Testis (tissue), 2 donors: Measurements from ENCODE around the gene SDK2.

ENCODE experiments used
- POLR2A ChIP-seq: fragments of 450-650 bp; IDR thresholded peaks from one replicate; pipeline ENCODE4 v1.6.1; 2017; ENCODE audit warnings: antibody characterized with exemption, mild to moderate bottlenecking, moderate library complexity
- TF ChIP-seq, protein P1 (sequence below), 3 experiments: fragments of 450-650 bp in 2 of 3; fragments of 200-600 bp in 1 of 3; sonication (generic) in 1 of 3; IDR thresholded peaks; one replicate each; pipeline ENCODE4 v1.5.1; 2016 to 2019; ENCODE audit warnings: antibody characterized with exemption in 3 of 3, mild to moderate bottlenecking in 2 of 3, moderate library complexity in 1 of 3

DNA sequence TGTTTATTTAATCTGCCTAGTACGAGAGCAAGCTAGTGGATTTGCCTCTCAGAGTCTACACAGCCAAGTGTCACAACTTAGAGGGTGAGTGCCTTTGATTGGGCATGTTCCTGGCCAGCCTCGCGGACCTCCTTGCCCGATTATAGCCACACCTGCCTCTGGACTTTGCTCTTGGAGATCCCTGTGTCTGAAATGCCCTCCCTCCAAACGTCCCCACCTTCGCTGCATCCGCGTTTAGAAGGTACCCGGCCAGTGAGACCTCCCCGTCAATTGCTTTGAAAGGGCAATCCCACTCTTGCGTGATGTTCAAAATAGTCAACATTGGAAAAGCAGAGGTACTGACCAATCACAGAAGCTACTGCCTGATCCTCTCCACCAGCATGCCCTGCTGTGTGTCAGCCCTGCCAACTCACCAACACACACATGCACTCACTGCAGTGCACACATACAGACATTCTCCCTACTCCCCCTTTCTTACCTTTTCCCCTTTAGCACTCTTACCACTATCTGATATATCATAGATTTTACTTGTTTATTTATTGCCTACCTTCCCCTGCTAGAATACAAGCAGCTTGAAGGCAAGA, 6.5 kb upstream of the SDK2 start:
- TF ChIP-seq, protein P1, sequence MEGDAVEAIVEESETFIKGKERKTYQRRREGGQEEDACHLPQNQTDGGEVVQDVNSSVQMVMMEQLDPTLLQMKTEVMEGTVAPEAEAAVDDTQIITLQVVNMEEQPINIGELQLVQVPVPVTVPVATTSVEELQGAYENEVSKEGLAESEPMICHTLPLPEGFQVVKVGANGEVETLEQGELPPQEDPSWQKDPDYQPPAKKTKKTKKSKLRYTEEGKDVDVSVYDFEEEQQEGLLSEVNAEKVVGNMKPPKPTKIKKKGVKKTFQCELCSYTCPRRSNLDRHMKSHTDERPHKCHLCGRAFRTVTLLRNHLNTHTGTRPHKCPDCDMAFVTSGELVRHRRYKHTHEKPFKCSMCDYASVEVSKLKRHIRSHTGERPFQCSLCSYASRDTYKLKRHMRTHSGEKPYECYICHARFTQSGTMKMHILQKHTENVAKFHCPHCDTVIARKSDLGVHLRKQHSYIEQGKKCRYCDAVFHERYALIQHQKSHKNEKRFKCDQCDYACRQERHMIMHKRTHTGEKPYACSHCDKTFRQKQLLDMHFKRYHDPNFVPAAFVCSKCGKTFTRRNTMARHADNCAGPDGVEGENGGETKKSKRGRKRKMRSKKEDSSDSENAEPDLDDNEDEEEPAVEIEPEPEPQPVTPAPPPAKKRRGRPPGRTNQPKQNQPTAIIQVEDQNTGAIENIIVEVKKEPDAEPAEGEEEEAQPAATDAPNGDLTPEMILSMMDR (IDR thresholded peaks at IDR 0.05): no peak
- TF ChIP-seq POLR2A: no peak
